GM18861 (cell line): Measurements from ENCODE around the gene CRIP2.

Experiments used
- ATAC-seq: cut with Tn5 transposase; IDR thresholded peaks from one replicate; pipeline ENCODE4 v1.9.1; 2021; ENCODE audit not compliant: unreplicated experiment

The CRIP2 gene

GRCh38 chr14:105444859-105445258 lies 29.8 kb upstream of the CRIP2 start:
- no peak for ATAC-seq

- no peak for ATAC-seq
Measured at GRCh38 chr14:105445290-105445689, 29.3 kb upstream of the CRIP2 start.

GRCh38 chr14:105445901-105446845 lies 28.4 kb upstream of the CRIP2 start:
- no peak for ATAC-seq

- no peak for ATAC-seq
Measured at GRCh38 chr14:105446971-105447370, 27.6 kb upstream of the CRIP2 start.

GRCh38 chr14:105447651-105448640 lies 26.7 kb upstream of the CRIP2 start:
- ATAC-seq = no peak

- no peak for ATAC-seq
Measured at GRCh38 chr14:105448706-105449111, 25.9 kb upstream of the CRIP2 start.

GRCh38 chr14:105449276-105450122 lies 25.1 kb upstream of the CRIP2 start:
- no peak for ATAC-seq

- no peak for ATAC-seq
Measured at GRCh38 chr14:105450123-105450505, 24.5 kb upstream of the CRIP2 start.

- no peak for ATAC-seq
Measured at GRCh38 chr14:105450864-105451720, 23.5 kb upstream of the CRIP2 start.

GRCh38 chr14:105452963-105453362 lies 21.7 kb upstream of the CRIP2 start:
- ATAC-seq = no peak

- ATAC-seq = no peak
Measured at GRCh38 chr14:105453847-105454246, 20.8 kb upstream of the CRIP2 start.

- ATAC-seq = no peak
Measured at GRCh38 chr14:105455086-105455640, 19.5 kb upstream of the CRIP2 start.

GRCh38 chr14:105455766-105456660 lies 18.6 kb upstream of the CRIP2 start:
- ATAC-seq = no peak

- ATAC-seq = no peak
Measured at GRCh38 chr14:105456736-105457617, 17.6 kb upstream of the CRIP2 start.

- ATAC-seq = no peak
Measured at GRCh38 chr14:105458010-105458409, 16.6 kb upstream of the CRIP2 start.

- ATAC-seq = no peak
Measured at GRCh38 chr14:105458571-105458970, 16.1 kb upstream of the CRIP2 start.

- no peak for ATAC-seq
Measured at GRCh38 chr14:105460116-105460515, 14.5 kb upstream of the CRIP2 start.
